A549 treated with CpdA at 1 μM for 4 hours (cell line): ENCODE data around the gene PALMD. TPM values are rescaled to one million over a fixed set of nuclear protein-coding genes. Genes with fewer than 3 reads are reported as not detected.

ENCODE experiments used
- total RNA-seq: library from RNA; stranded (reverse); fragments of 200-300 nt; extraction: Qiagen RNA extraction; gene quantifications from 5 replicates; pipeline ENCODE4 v1.2.3, GENCODE V29; 2022; ENCODE audit warnings: low read depth

Gene PALMD
- 0.38 to 0.71 TPM (median 0.49 TPM) in 5 replicates for total RNA-seq

DNA sequence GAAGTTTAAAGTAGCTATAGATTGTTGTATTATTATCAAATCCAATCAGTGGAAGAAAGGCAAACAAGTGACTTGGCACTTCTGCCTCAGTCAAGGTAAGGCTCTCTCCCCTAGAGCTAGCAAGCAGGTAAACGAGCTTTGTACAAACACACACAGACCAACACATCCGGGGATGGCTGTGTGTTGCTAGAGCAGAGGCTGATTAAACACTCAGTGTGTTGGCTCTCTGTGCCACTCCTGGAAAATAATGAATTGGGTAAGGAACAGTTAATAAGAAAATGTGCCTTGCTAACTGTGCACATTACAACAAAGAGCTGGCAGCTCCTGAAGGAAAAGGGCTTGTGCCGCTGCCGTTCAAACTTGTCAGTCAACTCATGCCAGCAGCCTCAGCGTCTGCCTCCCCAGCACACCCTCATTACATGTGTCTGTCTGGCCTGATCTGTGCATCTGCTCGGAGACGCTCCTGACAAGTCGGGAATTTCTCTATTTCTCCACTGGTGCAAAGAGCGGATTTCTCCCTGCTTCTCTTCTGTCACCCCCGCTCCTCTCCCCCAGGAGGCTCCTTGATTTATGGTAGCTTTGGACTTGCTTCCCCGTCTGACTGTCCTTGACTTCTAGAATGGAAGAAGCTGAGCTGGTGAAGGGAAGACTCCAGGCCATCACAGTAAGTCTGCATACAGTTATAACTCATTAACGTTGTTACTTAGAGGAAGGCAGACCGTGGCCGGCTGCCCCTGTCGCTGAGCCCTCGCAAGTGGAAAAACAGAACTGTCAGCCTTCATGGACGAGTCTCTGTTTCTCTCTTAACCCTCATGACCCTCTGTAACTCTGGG is at the start of gene PALMD:
Gene PALMD, plus strand, starts transcription at position 415 of the 833 bp plus-strand sequence. Its CDS starts 205 bp downstream, at position 620.

Other genes starting within 250 kb of the PALMD start
- gene FRRS1, start 120.5 kb downstream of the PALMD start, total RNA-seq, result 1.6 to 2.5 TPM (median 2.0 TPM) in 5 replicates
- 2.9 to 4.2 TPM (median 3.6 TPM) in 5 replicates for gene AGL, start 204.2 kb downstream of the PALMD start, total RNA-seq